Fibroblast of pulmonary artery (primary cell): ENCODE data around the gene PDYN.

ENCODE experiments used
- DNase-seq: peaks from one replicate; pipeline ENCODE4 v3.0.0-alpha.2; 2010; ENCODE audit warnings: low read depth
- H3K4me3 ChIP-seq: replicated peaks from 2 replicates; pipeline ENCODE4 v1.5.1; 2011; ENCODE audit warnings: low read depth, mild to moderate bottlenecking, control low read depth, low read length, moderate library complexity
- CTCF ChIP-seq: IDR thresholded peaks from 2 replicates; pipeline ENCODE4 v1.5.1; 2011; ENCODE audit warnings: mild to moderate bottlenecking, control low read depth, low read length, inconsistent platforms; ENCODE audit errors: missing control alignments

PDYN gene

GRCh38 chr20:2026004-2026403 is 32.1 kb upstream of the PDYN start:
- DNase-seq, result no peak
- TF ChIP-seq CTCF, result no peak

GRCh38 chr20:2023151-2023550 is 29.3 kb upstream of the PDYN start:
- no peak for TF ChIP-seq CTCF
- DNase-seq, result no peak
- H3K4me3 ChIP-seq, result no peak overlapping the region

More at GRCh38 chr20:2026004-2026403, 32.1 kb upstream of the PDYN start:
- H3K4me3 ChIP-seq, result no peak overlapping the region

GRCh38 chr20:2022163-2022562 is 28.3 kb upstream of the PDYN start:
- no peak overlapping the region for H3K4me3 ChIP-seq
- TF ChIP-seq CTCF, result no peak
- DNase-seq, result no peak

GRCh38 chr20:2010533-2010932 is 16.7 kb upstream of the PDYN start:
- no peak overlapping the region for H3K4me3 ChIP-seq
- no peak for DNase-seq
- TF ChIP-seq CTCF, result no peak

GRCh38 chr20:2006452-2007361 is 12.8 kb upstream of the PDYN start:
- TF ChIP-seq CTCF, result peak; percentile 77
- no peak overlapping the region for H3K4me3 ChIP-seq
- DNase-seq, result peak; percentile 54

- TF ChIP-seq CTCF, result no peak
- peak; percentile 68 for DNase-seq
- no peak overlapping the region for H3K4me3 ChIP-seq
These were observed 12.1 kb upstream of the PDYN start for GRCh38 chr20:2005831-2006426.
